GM23338 (cell line): Measurements from ENCODE around the gene LRRFIP2. TPM values are rescaled to one million over a fixed set of nuclear protein-coding genes. Genes with fewer than 3 reads are reported as not detected.

Experiments
- ATAC-seq: fragments of 200-7000 bp; cut with Tn5 transposase; 3 replicates; pipeline ENCODE4 v1.9.1; 2020
- DNase-seq: peaks from one replicate; pipeline ENCODE4 v3.0.0-alpha.2; 2015; ENCODE audit warnings: low spot score
- H2AFZ ChIP-seq: fragments of 200-600 bp; sonication (generic); 2 replicates; pipeline ENCODE4 v1.8.0; 2016; ENCODE audit warnings: antibody characterized with exemption, mild to moderate bottlenecking, moderate library complexity
- H3F3A ChIP-seq: fragments of 200-600 bp; sonication (generic); replicated peaks from 2 replicates; pipeline ENCODE4 v1.8.0; 2017; ENCODE audit warnings: antibody characterized with exemption, mixed run types, low read depth
- H3K27ac ChIP-seq: fragments of 200-600 bp; sonication (generic); 2 replicates; pipeline ENCODE4 v1.6.1; 2016; ENCODE audit warnings: low read depth
- H3K27me3 ChIP-seq: fragments of 200-600 bp; sonication (generic); 2 replicates; pipeline ENCODE4 v1.8.0; 2016; ENCODE audit warnings: mild to moderate bottlenecking, mixed run types, moderate library complexity; ENCODE audit not compliant: insufficient read depth
- H3K36me3 ChIP-seq: fragments of 200-600 bp; sonication (generic); 2 replicates; pipeline ENCODE4 v1.8.0; 2016; ENCODE audit warnings: mild to moderate bottlenecking; ENCODE audit not compliant: insufficient read depth
- H3K4me1 ChIP-seq: fragments of 200-600 bp; sonication (generic); 2 replicates; pipeline ENCODE4 v1.8.0; 2016; ENCODE audit warnings: mild to moderate bottlenecking, moderate library complexity; ENCODE audit not compliant: insufficient read depth
- H3K4me2 ChIP-seq: fragments of 200-600 bp; sonication (generic); 2 replicates; pipeline ENCODE4 v1.7.1; 2017; ENCODE audit warnings: mixed run types
- H3K4me3 ChIP-seq: fragments of 200-600 bp; sonication (generic); 2 replicates; pipeline ENCODE4 v1.6.1; 2016; ENCODE audit warnings: mixed run types
- H3K79me2 ChIP-seq: fragments of 200-600 bp; sonication (generic); replicated peaks from 2 replicates; pipeline ENCODE4 v1.8.0; 2017; ENCODE audit warnings: mild to moderate bottlenecking; ENCODE audit not compliant: insufficient read depth
- H3K9me2 ChIP-seq: fragments of 200-600 bp; sonication (generic); 2 replicates; pipeline ENCODE4 v1.8.0; 2017; ENCODE audit not compliant: insufficient read depth
- H4K20me1 ChIP-seq: fragments of 200-600 bp; sonication (generic); replicated peaks from 2 replicates; pipeline ENCODE4 v1.8.0; 2017; ENCODE audit warnings: mild to moderate bottlenecking; ENCODE audit not compliant: insufficient read depth
- H3K27ac Mint-ChIP-seq: 2 replicates; pipeline ENCODE4 v1.8.0; 2020; ENCODE audit warnings: inconsistent platforms, mild to moderate bottlenecking, moderate library complexity, mixed read lengths
- H3K27me3 Mint-ChIP-seq: 3 replicates; pipeline ENCODE4 v1.8.0; 2022; ENCODE audit warnings: low read depth, mild to moderate bottlenecking, moderate library complexity, mixed read lengths, inconsistent platforms; ENCODE audit not compliant: insufficient read depth, poor library complexity
- H3K36me3 Mint-ChIP-seq: 3 replicates; pipeline ENCODE4 v1.8.0; 2021; ENCODE audit warnings: low read depth, mild to moderate bottlenecking, inconsistent platforms, moderate library complexity, mixed read lengths
- H3K4me1 Mint-ChIP-seq: 3 replicates; pipeline ENCODE4 v1.8.0; 2020; ENCODE audit warnings: mild to moderate bottlenecking, inconsistent platforms, mixed read lengths
- H3K4me3 Mint-ChIP-seq: 3 replicates; pipeline ENCODE4 v1.8.0; 2021; ENCODE audit warnings: moderate library complexity, mild to moderate bottlenecking, inconsistent platforms, mixed read lengths
- H3K9me3 Mint-ChIP-seq: 3 replicates; pipeline ENCODE4 v1.8.0; 2020; ENCODE audit warnings: moderate library complexity, mild to moderate bottlenecking, inconsistent platforms, mixed read lengths
- CTCF ChIP-seq, 2 experiments: fragments of 200-600 bp in 1 of 2; sonication (generic) in 1 of 2; conservative IDR thresholded peaks; 2 replicates each; pipeline versions ENCODE4 v1.5.1 to v1.6.1; 2016 to 2017; ENCODE audit warnings: antibody characterized with exemption in 2 of 2, low read depth in 2 of 2, mild to moderate bottlenecking in 2 of 2, moderate library complexity in 1 of 2
- ETS1 ChIP-seq: IDR thresholded peaks from 2 replicates; pipeline ENCODE4 v1.6.1; 2016; ENCODE audit warnings: antibody characterized with exemption
- STAT1 ChIP-seq: IDR thresholded peaks from one replicate; pipeline ENCODE4 v1.6.1; 2016; ENCODE audit warnings: antibody characterized with exemption; ENCODE audit not compliant: unreplicated experiment
- ZNF114 ChIP-seq: fragments of 250-450 bp; sonication (Bioruptor Pico); IDR thresholded peaks from 2 replicates; pipeline ENCODE4 v1.5.0; 2020; ENCODE audit warnings: mild to moderate bottlenecking, moderate library complexity
- ZNF331 ChIP-seq: fragments of 250-450 bp; sonication (Bioruptor Pico); IDR thresholded peaks from 2 replicates; pipeline ENCODE4 v1.5.0; 2020; ENCODE audit warnings: low read depth, mild to moderate bottlenecking, moderate library complexity
- polyA plus RNA-seq: library from polyadenylated mRNA; unstranded; fragments of >200 nt; fragmentation: Nextera tagmentation; extraction: Ambion mirVana; gene quantifications from 2 replicates; pipeline ENCODE4 v1.2.1, GENCODE V29; 2016
- total RNA-seq: library from RNA; depleted of rRNA; stranded (reverse); fragments of >200 nt; shearing (Covaris generic); gene quantifications from 2 replicates; pipeline ENCODE4 v1.2.3, GENCODE V29; 2014
- TF ChIP-seq, protein P1 (sequence below): fragments of 250-450 bp; sonication (Bioruptor Pico); IDR thresholded peaks from 2 replicates; pipeline ENCODE4 v1.5.0; 2020; ENCODE audit warnings: mild to moderate bottlenecking, moderate library complexity

The LRRFIP2 gene
- total and polyA plus RNA-seq, 2 experiments from 2014 or later, result 20.3 to 29.0 TPM

GRCh38 chr3:37144806-37145205 lies 29.6 kb downstream of the LRRFIP2 start:
- Mint-ChIP-seq H3K27me3 (no peaks in the 10 kb centered on the region), H3K4me3 (no peak overlapping the region), H3K9me3 (no peaks in the 10 kb centered on the region), H3K36me3 (peaks cover 12% of the 10 kb centered on the region; the same call in 2 of the 3 replicates), H3K27ac (no peak overlapping the region; the same call in 1 of the 2 replicates), H3K4me1 (no peaks in the 10 kb centered on the region; the same call in 2 of the 3 replicates)
- Histone ChIP-seq H4K20me1 (peaks cover 3% of the 10 kb centered on the region; the same call in 1 of the 2 replicates), H3K79me2 (no peaks in the 10 kb centered on the region; the same call in 1 of the 2 replicates), H3K4me3 (no peak overlapping the region), H3K27ac (no peak overlapping the region), H2AFZ (no peak overlapping the region), H3F3A (no peaks in the 10 kb centered on the region), H3K4me2 (no peak overlapping the region), H3K27me3 (no peaks in the 10 kb centered on the region), H3K9me2 (no peaks in the 10 kb centered on the region), H3K36me3 (no peaks in the 10 kb centered on the region), H3K4me1 (no peaks in the 10 kb centered on the region)
- DNase-seq (no peak), ATAC-seq (no peak)
- TF ChIP-seq, protein P1, sequence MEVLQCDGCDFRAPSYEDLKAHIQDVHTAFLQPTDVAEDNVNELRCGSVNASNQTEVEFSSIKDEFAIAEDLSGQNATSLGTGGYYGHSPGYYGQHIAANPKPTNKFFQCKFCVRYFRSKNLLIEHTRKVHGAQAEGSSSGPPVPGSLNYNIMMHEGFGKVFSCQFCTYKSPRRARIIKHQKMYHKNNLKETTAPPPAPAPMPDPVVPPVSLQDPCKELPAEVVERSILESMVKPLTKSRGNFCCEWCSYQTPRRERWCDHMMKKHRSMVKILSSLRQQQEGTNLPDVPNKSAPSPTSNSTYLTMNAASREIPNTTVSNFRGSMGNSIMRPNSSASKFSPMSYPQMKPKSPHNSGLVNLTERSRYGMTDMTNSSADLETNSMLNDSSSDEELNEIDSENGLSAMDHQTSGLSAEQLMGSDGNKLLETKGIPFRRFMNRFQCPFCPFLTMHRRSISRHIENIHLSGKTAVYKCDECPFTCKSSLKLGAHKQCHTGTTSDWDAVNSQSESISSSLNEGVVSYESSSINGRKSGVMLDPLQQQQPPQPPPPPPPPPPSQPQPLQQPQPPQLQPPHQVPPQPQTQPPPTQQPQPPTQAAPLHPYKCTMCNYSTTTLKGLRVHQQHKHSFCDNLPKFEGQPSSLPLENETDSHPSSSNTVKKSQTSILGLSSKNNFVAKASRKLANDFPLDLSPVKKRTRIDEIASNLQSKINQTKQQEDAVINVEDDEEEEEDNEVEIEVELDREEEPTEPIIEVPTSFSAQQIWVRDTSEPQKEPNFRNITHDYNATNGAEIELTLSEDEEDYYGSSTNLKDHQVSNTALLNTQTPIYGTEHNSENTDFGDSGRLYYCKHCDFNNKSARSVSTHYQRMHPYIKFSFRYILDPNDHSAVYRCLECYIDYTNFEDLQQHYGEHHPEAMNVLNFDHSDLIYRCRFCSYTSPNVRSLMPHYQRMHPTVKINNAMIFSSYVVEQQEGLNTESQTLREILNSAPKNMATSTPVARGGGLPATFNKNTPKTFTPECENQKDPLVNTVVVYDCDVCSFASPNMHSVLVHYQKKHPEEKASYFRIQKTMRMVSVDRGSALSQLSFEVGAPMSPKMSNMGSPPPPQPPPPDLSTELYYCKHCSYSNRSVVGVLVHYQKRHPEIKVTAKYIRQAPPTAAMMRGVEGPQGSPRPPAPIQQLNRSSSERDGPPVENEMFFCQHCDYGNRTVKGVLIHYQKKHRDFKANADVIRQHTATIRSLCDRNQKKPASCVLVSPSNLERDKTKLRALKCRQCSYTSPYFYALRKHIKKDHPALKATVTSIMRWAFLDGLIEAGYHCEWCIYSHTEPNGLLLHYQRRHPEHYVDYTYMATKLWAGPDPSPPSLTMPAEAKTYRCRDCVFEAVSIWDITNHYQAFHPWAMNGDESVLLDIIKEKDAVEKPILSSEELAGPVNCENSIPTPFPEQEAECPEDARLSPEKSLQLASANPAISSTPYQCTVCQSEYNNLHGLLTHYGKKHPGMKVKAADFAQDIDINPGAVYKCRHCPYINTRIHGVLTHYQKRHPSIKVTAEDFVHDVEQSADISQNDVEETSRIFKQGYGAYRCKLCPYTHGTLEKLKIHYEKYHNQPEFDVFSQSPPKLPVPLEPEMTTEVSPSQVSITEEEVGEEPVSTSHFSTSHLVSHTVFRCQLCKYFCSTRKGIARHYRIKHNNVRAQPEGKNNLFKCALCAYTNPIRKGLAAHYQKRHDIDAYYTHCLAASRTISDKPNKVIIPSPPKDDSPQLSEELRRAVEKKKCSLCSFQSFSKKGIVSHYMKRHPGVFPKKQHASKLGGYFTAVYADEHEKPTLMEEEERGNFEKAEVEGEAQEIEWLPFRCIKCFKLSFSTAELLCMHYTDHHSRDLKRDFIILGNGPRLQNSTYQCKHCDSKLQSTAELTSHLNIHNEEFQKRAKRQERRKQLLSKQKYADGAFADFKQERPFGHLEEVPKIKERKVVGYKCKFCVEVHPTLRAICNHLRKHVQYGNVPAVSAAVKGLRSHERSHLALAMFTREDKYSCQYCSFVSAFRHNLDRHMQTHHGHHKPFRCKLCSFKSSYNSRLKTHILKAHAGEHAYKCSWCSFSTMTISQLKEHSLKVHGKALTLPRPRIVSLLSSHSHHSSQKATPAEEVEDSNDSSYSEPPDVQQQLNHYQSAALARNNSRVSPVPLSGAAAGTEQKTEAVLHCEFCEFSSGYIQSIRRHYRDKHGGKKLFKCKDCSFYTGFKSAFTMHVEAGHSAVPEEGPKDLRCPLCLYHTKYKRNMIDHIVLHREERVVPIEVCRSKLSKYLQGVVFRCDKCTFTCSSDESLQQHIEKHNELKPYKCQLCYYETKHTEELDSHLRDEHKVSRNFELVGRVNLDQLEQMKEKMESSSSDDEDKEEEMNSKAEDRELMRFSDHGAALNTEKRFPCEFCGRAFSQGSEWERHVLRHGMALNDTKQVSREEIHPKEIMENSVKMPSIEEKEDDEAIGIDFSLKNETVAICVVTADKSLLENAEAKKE, result no peak
- TF ChIP-seq STAT1 (no peak), ETS1 (no peak), ZNF114 (CRISPR knock-in tag) (no peak), ZNF331 (CRISPR knock-in tag) (no peak), CTCF (conservative IDR thresholded peaks at IDR 0.05; ENCODE audit: low read depth in 2 of 2) (no peak)
